ENCODE measurements around the gene GPD1. TPM values are rescaled to one million over a fixed set of nuclear protein-coding genes. Genes with fewer than 3 reads are reported as not detected.
"Not testable (repeated sequence)": the region's sequence is repeated elsewhere in the genome, so short reads cannot be mapped to it uniquely, and the experiment has no call there.

Gene GPD1
- total RNA-seq, 2 donors from 2014 or later: 0.35 to 0.46 TPM

GRCh38 chr12:50069539-50069938, 34.3 kb upstream of the GPD1 start:
- no peak overlapping the region for H3K27ac Mint-ChIP-seq
- no peaks in the 10 kb centered on the region for H3K9me3 Mint-ChIP-seq
- DNase-seq (ENCODE audit: low spot score in 2 of 2) (no peak), ATAC-seq (no peak)
- no peaks in the 10 kb centered on the region for H3K36me3 Mint-ChIP-seq

GRCh38 chr12:50070314-50071060, 33.3 kb upstream of the GPD1 start:
- no peaks in the 10 kb centered on the region for H3K9me3 Mint-ChIP-seq
- H3K27ac Mint-ChIP-seq: no peak overlapping the region
- no peaks in the 10 kb centered on the region for H3K36me3 Mint-ChIP-seq
- DNase-seq (ENCODE audit: low spot score in 2 of 2) (peak; percentile 67 to 73), ATAC-seq (peak; percentile 56 to 64)

- no peaks in the 10 kb centered on the region for H3K9me3 Mint-ChIP-seq
- no peak overlapping the region for H3K27ac Mint-ChIP-seq
- no peak for ATAC-seq
- H3K36me3 Mint-ChIP-seq: no peaks in the 10 kb centered on the region
- no peak for DNase-seq (ENCODE audit: low spot score in 2 of 2)
Measured at GRCh38 chr12:50072198-50072907, 31.5 kb upstream of the GPD1 start.

GRCh38 chr12:50073206-50073605, 30.6 kb upstream of the GPD1 start:
- DNase-seq (ENCODE audit: low spot score in 2 of 2): no peak
- no peak for ATAC-seq
- Mint-ChIP-seq H3K36me3 (no peaks in the 10 kb centered on the region), H3K27ac (no peak overlapping the region), H3K9me3 (no peaks in the 10 kb centered on the region)

GRCh38 chr12:50073712-50074111, 30.1 kb upstream of the GPD1 start:
- ATAC-seq (no peak), DNase-seq (ENCODE audit: low spot score in 2 of 2) (no peak)
- no peaks in the 10 kb centered on the region for H3K36me3 Mint-ChIP-seq
- H3K9me3 Mint-ChIP-seq: no peaks in the 10 kb centered on the region
- no peak overlapping the region for H3K27ac Mint-ChIP-seq

- ATAC-seq: peak; percentile 94 to 95
- no peaks in the 10 kb centered on the region for H3K36me3 Mint-ChIP-seq
- H3K9me3 Mint-ChIP-seq: no peaks in the 10 kb centered on the region
- peak overlapping the region in 1 of 2 donors; percentile 26 for H3K27ac Mint-ChIP-seq
- DNase-seq (ENCODE audit: low spot score in 2 of 2): peak; percentile 78 to 83
Measured at GRCh38 chr12:50074936-50075807, 28.6 kb upstream of the GPD1 start.

GRCh38 chr12:50075808-50076170, 28.0 kb upstream of the GPD1 start:
- H3K36me3 Mint-ChIP-seq: no peaks in the 10 kb centered on the region
- ATAC-seq (no peak), DNase-seq (ENCODE audit: low spot score in 2 of 2) (no peak)
- H3K9me3 Mint-ChIP-seq: no peaks in the 10 kb centered on the region
- peak overlapping the region in 1 of 2 donors; percentile 26 for H3K27ac Mint-ChIP-seq

- ATAC-seq (no peak), DNase-seq (ENCODE audit: low spot score in 2 of 2) (no peak)
- Mint-ChIP-seq H3K9me3 (no peaks in the 10 kb centered on the region), H3K36me3 (no peaks in the 10 kb centered on the region), H3K27ac (peak overlapping the region in 1 of 2 donors; percentile 22)
Measured at GRCh38 chr12:50077099-50077498, 26.7 kb upstream of the GPD1 start.

GRCh38 chr12:50078281-50078680, 25.5 kb upstream of the GPD1 start:
- Mint-ChIP-seq H3K36me3 (no peaks in the 10 kb centered on the region), H3K9me3 (no peaks in the 10 kb centered on the region), H3K27ac (peak overlapping the region in 1 of 2 donors; percentile 25)
- ATAC-seq: no peak
- no peak for DNase-seq (ENCODE audit: low spot score in 2 of 2)

- DNase-seq (ENCODE audit: low spot score in 2 of 2) (no peak), ATAC-seq (no peak)
- Mint-ChIP-seq H3K36me3 (no peaks in the 10 kb centered on the region), H3K27ac (no peak overlapping the region), H3K9me3 (no peaks in the 10 kb centered on the region)
Measured at GRCh38 chr12:50079771-50080170, 24.0 kb upstream of the GPD1 start.

GRCh38 chr12:50081096-50081808, 22.6 kb upstream of the GPD1 start:
- no peaks in the 10 kb centered on the region for H3K9me3 Mint-ChIP-seq
- H3K27ac Mint-ChIP-seq: peak overlapping the region in 1 of 2 donors; percentile 88
- no peak for DNase-seq (ENCODE audit: low spot score in 2 of 2)
- no peak for ATAC-seq
- no peaks in the 10 kb centered on the region for H3K36me3 Mint-ChIP-seq

- DNase-seq (ENCODE audit: low spot score in 2 of 2): no peak
Measured at GRCh38 chr12:50082644-50083043, 21.2 kb upstream of the GPD1 start.

GRCh38 chr12:50083301-50083700, 20.5 kb upstream of the GPD1 start:
- Mint-ChIP-seq H3K9me3 (no peaks in the 10 kb centered on the region), H3K27ac (peak overlapping the region; percentile 79 to 88), H3K36me3 (no peaks in the 10 kb centered on the region)
- DNase-seq (ENCODE audit: low spot score in 2 of 2): no peak
- ATAC-seq: no peak

More at GRCh38 chr12:50082644-50083043, 21.2 kb upstream of the GPD1 start:
- Mint-ChIP-seq H3K36me3 (no peaks in the 10 kb centered on the region), H3K27ac (peak overlapping the region in 1 of 2 donors; percentile 88), H3K9me3 (no peaks in the 10 kb centered on the region)
- no peak for ATAC-seq

- H3K27ac Mint-ChIP-seq: peak overlapping the region; percentile 94
- not testable (repeated sequence) for DNase-seq (ENCODE audit: low spot score in 2 of 2); H3K36me3 Mint-ChIP-seq; H3K9me3 Mint-ChIP-seq; ATAC-seq
Measured at GRCh38 chr12:50084409-50084774, 19.4 kb upstream of the GPD1 start.

GRCh38 chr12:50084775-50085614, 18.8 kb upstream of the GPD1 start, which contains the start of gene SMARCD1:
TSS of gene SMARCD1 (plus strand) at chr12:50085342. CDS start at chr12:50085370, 28 bp downstream.
- ATAC-seq (peak; percentile 87 to 94), DNase-seq (ENCODE audit: low spot score in 2 of 2) (peak; percentile 79 to 81)
- no peaks in the 10 kb centered on the region for H3K36me3 Mint-ChIP-seq
- H3K27ac Mint-ChIP-seq: peak within 1 kb of the TSS; percentile 94
- H3K9me3 Mint-ChIP-seq: no peaks in the 10 kb centered on the region
